A204.1 (cell line): Measurements from ENCODE around the gene LRFN2.

Source experiments
- FAIRE-seq: peaks from 2 replicates; lab custom pipeline; 2012; peaks lifted over from hg19 to GRCh38; lab: Jason Lieb, UNC

LRFN2 gene

GRCh38 chr6:40516429-40516828 lies 70.7 kb downstream of the LRFN2 start:
- no peak for FAIRE-seq

- FAIRE-seq = no peak
These were observed 74.8 kb downstream of the LRFN2 start for GRCh38 chr6:40512340-40512739.

GRCh38 chr6:40511884-40512283 lies 75.3 kb downstream of the LRFN2 start:
- FAIRE-seq = no peak

- no peak for FAIRE-seq
These were observed 76.7 kb downstream of the LRFN2 start for GRCh38 chr6:40510442-40510841.

GRCh38 chr6:40509716-40510260 lies 77.4 kb downstream of the LRFN2 start:
- no peak for FAIRE-seq

GRCh38 chr6:40509086-40509485 lies 78.1 kb downstream of the LRFN2 start:
- FAIRE-seq = no peak

- no peak for FAIRE-seq
These were observed 80.2 kb downstream of the LRFN2 start for GRCh38 chr6:40506954-40507353.

- FAIRE-seq = no peak
These were observed 81.9 kb downstream of the LRFN2 start for GRCh38 chr6:40505191-40505810.

GRCh38 chr6:40504274-40504673 lies 82.9 kb downstream of the LRFN2 start:
- no peak for FAIRE-seq

GRCh38 chr6:40500227-40500626 lies 86.9 kb downstream of the LRFN2 start:
- no peak for FAIRE-seq

- FAIRE-seq = no peak
These were observed 87.9 kb downstream of the LRFN2 start for GRCh38 chr6:40499215-40499614.

GRCh38 chr6:40498148-40498547 lies 89.0 kb downstream of the LRFN2 start:
- no peak for FAIRE-seq

- no peak for FAIRE-seq
These were observed 95.0 kb downstream of the LRFN2 start for GRCh38 chr6:40492187-40492586.

GRCh38 chr6:40490508-40490907 lies 96.7 kb downstream of the LRFN2 start:
- FAIRE-seq = no peak

- FAIRE-seq = no peak
These were observed 97.4 kb downstream of the LRFN2 start for GRCh38 chr6:40489798-40490197.

GRCh38 chr6:40486576-40486975 lies 100.6 kb downstream of the LRFN2 start:
- no peak for FAIRE-seq

GRCh38 chr6:40485795-40486194 lies 101.4 kb downstream of the LRFN2 start:
- FAIRE-seq = no peak

- FAIRE-seq = no peak
These were observed 101.9 kb downstream of the LRFN2 start for GRCh38 chr6:40485300-40485699.

GRCh38 chr6:40484066-40484465 lies 103.1 kb downstream of the LRFN2 start:
- FAIRE-seq = no peak

GRCh38 chr6:40482532-40482931 lies 104.6 kb downstream of the LRFN2 start:
- FAIRE-seq = no peak

GRCh38 chr6:40480678-40481077 lies 106.5 kb downstream of the LRFN2 start:
- FAIRE-seq = no peak

- FAIRE-seq = no peak
These were observed 107.5 kb downstream of the LRFN2 start for GRCh38 chr6:40479706-40480105.

GRCh38 chr6:40477246-40478126 lies 109.7 kb downstream of the LRFN2 start:
- FAIRE-seq = no peak

- FAIRE-seq = no peak
These were observed 110.5 kb downstream of the LRFN2 start for GRCh38 chr6:40476673-40477072.
